Subcutaneous adipose tissue (tissue), 4 donors: ENCODE results near the gene TNFSF12. TPM values are rescaled to one million over a fixed set of nuclear protein-coding genes. Genes with fewer than 3 reads are reported as not detected.

Experiments
- total RNA-seq, 4 donors: library from RNA; depleted of rRNA; stranded (reverse); fragments of >200 nt; gene quantifications; one replicate each; pipeline ENCODE4 v1.1.0, GENCODE V29; 2016
- TF ChIP-seq, protein P1 (sequence below): fragments of 450-650 bp; IDR thresholded peaks from one replicate; pipeline ENCODE4 v1.5.1; 2016; ENCODE audit warnings: low read depth, mild to moderate bottlenecking, control low read depth, antibody characterized with exemption, moderate library complexity

The TNFSF12 gene
- total RNA-seq, 4 donors from 2014 or later: 21.2 to 61.9 (median 58.7) TPM

DNA sequence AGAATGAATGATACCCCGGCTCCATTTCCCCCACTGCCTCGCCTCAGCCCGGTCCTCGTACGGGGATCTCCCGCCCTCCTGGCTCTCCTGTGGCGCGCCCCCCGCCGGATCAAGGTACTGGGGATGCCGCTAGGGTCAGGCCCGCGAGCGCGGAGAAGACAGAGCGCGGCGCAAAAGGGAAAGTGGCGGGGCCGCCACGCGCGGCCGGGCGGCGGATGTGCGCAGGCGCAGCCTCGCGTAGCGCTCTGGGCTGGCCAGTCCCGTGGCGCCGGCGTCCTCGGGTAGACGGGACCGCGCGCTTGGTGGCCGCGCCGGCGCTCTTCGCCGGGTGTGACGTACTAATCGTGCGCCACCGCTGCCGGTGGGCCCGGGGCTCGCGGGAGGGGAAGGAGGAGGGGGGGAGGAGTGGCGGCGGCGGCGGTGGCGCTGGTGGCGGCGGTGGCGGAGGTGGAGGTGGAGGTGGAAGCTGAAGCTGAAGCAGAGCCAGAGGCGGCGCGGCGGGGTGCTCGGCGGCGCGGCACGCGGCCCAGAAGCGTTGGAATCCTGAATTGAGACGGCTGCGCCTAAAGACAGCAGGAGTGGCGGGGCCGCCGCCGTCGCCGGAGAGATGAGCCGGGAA is 12.8 kb downstream of the TNFSF12 start, which contains the start of gene SENP3:
TSS of gene SENP3 (plus strand) at position 331 of the 619 bp plus-strand sequence. CDS start 1,158 bp downstream, outside the sequence.
- TF ChIP-seq, protein P1, sequence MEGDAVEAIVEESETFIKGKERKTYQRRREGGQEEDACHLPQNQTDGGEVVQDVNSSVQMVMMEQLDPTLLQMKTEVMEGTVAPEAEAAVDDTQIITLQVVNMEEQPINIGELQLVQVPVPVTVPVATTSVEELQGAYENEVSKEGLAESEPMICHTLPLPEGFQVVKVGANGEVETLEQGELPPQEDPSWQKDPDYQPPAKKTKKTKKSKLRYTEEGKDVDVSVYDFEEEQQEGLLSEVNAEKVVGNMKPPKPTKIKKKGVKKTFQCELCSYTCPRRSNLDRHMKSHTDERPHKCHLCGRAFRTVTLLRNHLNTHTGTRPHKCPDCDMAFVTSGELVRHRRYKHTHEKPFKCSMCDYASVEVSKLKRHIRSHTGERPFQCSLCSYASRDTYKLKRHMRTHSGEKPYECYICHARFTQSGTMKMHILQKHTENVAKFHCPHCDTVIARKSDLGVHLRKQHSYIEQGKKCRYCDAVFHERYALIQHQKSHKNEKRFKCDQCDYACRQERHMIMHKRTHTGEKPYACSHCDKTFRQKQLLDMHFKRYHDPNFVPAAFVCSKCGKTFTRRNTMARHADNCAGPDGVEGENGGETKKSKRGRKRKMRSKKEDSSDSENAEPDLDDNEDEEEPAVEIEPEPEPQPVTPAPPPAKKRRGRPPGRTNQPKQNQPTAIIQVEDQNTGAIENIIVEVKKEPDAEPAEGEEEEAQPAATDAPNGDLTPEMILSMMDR: no peak

DNA sequence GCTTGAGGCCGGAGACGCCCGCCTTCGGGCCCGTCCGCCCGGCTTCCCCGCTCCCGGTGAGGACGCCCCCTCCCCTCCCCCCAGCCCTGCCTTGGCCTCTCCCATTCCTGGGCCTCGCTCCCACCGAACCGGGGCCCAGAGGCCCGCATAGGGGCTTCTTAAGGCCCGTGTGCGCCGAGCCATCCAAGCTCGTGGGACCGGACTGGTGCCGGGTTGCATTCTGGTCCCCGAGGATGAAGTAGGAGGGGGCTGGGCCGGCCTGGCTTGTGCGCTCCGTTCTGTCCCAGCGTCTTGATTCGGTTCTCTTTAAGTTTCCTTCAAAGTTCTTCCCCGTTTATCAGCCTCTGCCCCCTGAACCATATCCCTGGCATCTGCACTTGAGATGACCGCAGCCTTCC is 13.3 kb downstream of the TNFSF12 start:
- TF ChIP-seq, protein P1: no peak

DNA sequence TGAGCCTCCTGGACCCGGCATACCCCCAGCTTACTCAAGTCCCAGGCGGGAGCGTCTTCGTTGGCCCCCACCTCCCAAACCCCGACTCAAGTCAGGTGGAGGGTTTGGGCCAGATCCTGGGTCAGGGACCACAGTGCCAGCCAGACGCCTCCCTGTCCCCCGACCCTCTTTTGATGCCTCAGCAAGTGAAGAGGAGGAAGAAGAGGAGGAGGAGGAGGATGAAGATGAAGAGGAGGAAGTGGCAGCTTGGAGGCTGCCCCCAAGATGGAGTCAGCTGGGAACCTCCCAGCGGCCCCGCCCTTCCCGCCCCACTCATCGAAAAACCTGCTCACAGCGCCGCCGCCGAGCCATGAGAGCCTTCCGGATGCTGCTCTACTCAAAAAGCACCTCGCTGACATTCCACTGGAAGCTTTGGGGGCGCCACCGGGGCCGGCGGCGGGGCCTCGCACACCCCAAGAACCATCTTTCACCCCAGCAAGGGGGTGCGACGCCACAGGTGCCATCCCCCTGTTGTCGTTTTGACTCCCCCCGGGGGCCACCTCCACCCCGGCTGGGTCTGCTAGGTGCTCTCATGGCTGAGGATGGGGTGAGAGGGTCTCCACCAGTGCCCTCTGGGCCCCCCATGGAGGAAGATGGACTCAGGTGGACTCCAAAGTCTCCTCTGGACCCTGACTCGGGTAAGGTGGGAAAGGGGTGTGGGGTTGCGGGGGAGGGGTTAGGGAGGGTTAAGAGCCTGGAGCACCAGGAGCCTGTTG is 14.4 kb downstream of the TNFSF12 start:
- TF ChIP-seq, protein P1: no peak

DNA sequence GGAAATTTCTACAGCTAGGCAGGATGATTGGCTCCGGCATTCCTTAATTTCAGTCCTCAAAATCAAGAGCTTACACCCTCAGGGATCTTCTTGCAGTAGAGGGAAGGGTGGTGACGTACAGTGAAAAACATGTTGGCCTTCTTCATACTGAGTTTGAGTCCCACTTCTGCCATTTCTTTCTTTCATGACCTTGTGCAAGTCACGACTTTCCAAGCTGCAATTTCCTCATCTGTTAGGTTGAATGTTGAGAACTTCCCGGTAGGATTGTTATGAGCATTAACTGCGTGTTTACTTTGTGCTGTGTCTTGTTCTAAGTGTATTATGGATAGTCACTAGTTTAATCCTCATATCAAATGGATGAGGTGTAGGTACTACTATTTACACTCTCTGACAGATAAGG is 20.7 kb downstream of the TNFSF12 start:
- TF ChIP-seq, protein P1: no peak

DNA sequence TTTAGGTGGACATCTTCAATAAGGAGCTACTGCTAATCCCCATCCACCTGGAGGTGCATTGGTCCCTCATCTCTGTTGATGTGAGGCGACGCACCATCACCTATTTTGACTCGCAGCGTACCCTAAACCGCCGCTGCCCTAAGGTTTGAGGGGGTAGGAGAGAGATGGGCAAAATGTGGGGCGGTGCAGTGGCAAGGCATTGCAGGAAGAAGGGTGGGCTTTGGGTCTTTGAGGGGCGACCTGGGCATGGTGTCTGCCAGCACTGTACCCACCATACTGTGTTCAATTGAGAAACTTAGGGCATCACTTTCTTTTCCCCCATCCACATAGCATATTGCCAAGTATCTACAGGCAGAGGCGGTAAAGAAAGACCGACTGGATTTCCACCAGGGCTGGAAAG is 21.5 kb downstream of the TNFSF12 start:
- TF ChIP-seq, protein P1: no peak

DNA sequence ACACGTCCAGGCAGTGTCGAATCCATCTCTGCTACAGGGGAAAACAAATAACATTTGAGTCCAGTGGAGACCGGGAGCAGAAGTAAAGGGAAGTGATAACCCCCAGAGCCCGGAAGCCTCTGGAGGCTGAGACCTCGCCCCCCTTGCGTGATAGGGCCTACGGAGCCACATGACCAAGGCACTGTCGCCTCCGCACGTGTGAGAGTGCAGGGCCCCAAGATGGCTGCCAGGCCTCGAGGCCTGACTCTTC is 23.4 kb downstream of the TNFSF12 start:
- TF ChIP-seq, protein P1: no peak

DNA sequence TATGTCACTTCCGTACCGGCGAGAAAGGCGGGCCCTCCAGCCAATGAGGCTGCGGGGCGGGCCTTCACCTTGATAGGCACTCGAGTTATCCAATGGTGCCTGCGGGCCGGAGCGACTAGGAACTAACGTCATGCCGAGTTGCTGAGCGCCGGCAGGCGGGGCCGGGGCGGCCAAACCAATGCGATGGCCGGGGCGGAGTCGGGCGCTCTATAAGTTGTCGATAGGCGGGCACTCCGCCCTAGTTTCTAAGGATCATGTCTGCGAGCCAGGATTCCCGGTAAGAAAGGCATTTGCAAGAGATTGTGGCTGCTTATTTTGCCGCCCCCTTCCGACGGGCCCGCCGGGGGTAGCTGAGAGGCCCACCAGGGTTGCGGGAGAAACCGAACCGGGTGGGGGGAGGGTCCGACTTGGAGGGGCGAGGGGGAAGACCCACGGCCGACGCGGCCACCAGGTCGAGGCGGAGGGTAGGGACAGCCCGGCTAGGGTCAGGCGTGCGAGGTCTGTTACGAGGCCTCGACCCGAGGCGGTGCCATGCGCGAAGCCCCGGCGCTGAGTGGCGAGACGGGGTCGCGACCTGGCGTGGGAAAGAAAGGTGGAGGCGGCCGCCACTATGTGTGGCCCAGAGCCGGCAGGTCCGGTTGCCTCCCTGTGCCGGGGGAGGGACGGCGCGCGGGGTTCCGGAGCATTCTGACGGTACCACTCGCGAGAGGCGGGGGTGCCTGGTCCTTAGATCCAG is 23.9 kb downstream of the TNFSF12 start:
- TF ChIP-seq, protein P1: no peak
